ENCODE results near the gene CDC42. TPM values are rescaled to one million over a fixed set of nuclear protein-coding genes. Genes with fewer than 3 reads are reported as not detected.

The CDC42 gene
- total RNA-seq, 1 experiment from 2014 or later: 245 TPM

GRCh38 chr1:22129501-22130117 is 77.1 kb downstream of the CDC42 start:
- Histone ChIP-seq H3K4me1 (ENCODE audit: insufficient read depth, low read length) (peaks cover 20% of the 10 kb centered on the region), H3K4me3 (ENCODE audit: low read length) (no peak overlapping the region), H3F3A (ENCODE audit: low read length, unreplicated experiment) (no peaks in the 10 kb centered on the region), H3K79me2 (ENCODE audit: low read length) (no peaks in the 10 kb centered on the region), H3K9me2 (replicated peaks; ENCODE audit: low read length) (no peaks in the 10 kb centered on the region), H3K36me3 (ENCODE audit: low read depth, low read length) (no peaks in the 10 kb centered on the region), H3K9ac (ENCODE audit: low read length) (no peak overlapping the region), H4K20me1 (ENCODE audit: low read length) (no peaks in the 10 kb centered on the region), H3K9me3 (ENCODE audit: low read length) (no peaks in the 10 kb centered on the region), H2AFZ (ENCODE audit: low read length) (no peak overlapping the region), H3K27me3 (ENCODE audit: low read length) (no peaks in the 10 kb centered on the region), H3K4me2 (ENCODE audit: low read length) (no peak overlapping the region), H3K27ac (ENCODE audit: low read length) (no peak overlapping the region)
- intact Hi-C loops (cut with micrococcal nuclease): no loop called here
- POLR2A ChIA-PET (ENCODE audit: unreplicated experiment): no interaction called here
- no peak for TF ChIP-seq EZH2phosphoT487 (IDR thresholded peaks at IDR 0.05; ENCODE audit: borderline replicate concordance, low read length)
- no peak for TF ChIP-seq EZH2 (IDR thresholded peaks at IDR 0.05; ENCODE audit: low read length, unreplicated experiment)
- TF ChIP-seq CTCF (conservative IDR thresholded peaks at IDR 0.05; ENCODE audit: low read depth, low read length): no peak
- ATAC-seq: no peak
- DNase-seq: no peak
- CTCF ChIA-PET: no interaction called here
- BruUV-seq (replicated peaks): no TSS peak

- DNase-seq (no peak), ATAC-seq (no peak)
- H3K79me2 ChIP-seq (ENCODE audit: low read length): no peaks in the 10 kb centered on the region
- no peak overlapping the region for H3K27ac ChIP-seq (ENCODE audit: low read length)
- no peaks in the 10 kb centered on the region for H3K27me3 ChIP-seq (ENCODE audit: low read length)
- TF ChIP-seq EZH2phosphoT487 (IDR thresholded peaks at IDR 0.05; ENCODE audit: borderline replicate concordance, low read length) (no peak), CTCF (conservative IDR thresholded peaks at IDR 0.05; ENCODE audit: low read depth, low read length) (no peak), EZH2 (IDR thresholded peaks at IDR 0.05; ENCODE audit: low read length, unreplicated experiment) (no peak)
- no peaks in the 10 kb centered on the region for H4K20me1 ChIP-seq (ENCODE audit: low read length)
- no peaks in the 10 kb centered on the region for H3K36me3 ChIP-seq (ENCODE audit: low read depth, low read length)
- peaks cover 20% of the 10 kb centered on the region for H3K4me1 ChIP-seq (ENCODE audit: insufficient read depth, low read length)
- H2AFZ ChIP-seq (ENCODE audit: low read length): no peak overlapping the region
- CTCF ChIA-PET: interaction anchor here (0.6 kb wide), 1 partner anchor 156 kb away, joined by 3 read pairs; no protein-coding TSS in a partner anchor
- intact Hi-C loops (cut with micrococcal nuclease): no loop called here
- POLR2A ChIA-PET (ENCODE audit: unreplicated experiment): no interaction called here
- H3K9me2 ChIP-seq (replicated peaks; ENCODE audit: low read length): no peaks in the 10 kb centered on the region
- no peak overlapping the region for H3K9ac ChIP-seq (ENCODE audit: low read length)
- no TSS peak for BruUV-seq (replicated peaks)
- H3K4me3 ChIP-seq (ENCODE audit: low read length): no peak overlapping the region
- no peaks in the 10 kb centered on the region for H3K9me3 ChIP-seq (ENCODE audit: low read length)
- H3K4me2 ChIP-seq (ENCODE audit: low read length): no peak overlapping the region
- no peaks in the 10 kb centered on the region for H3F3A ChIP-seq (ENCODE audit: low read length, unreplicated experiment)
These were observed 78.6 kb downstream of the CDC42 start for GRCh38 chr1:22131062-22131461.

- Histone ChIP-seq H3F3A (ENCODE audit: low read length, unreplicated experiment) (no peaks in the 10 kb centered on the region), H3K4me3 (ENCODE audit: low read length) (no peak overlapping the region), H3K79me2 (ENCODE audit: low read length) (no peaks in the 10 kb centered on the region), H3K9me2 (replicated peaks; ENCODE audit: low read length) (no peaks in the 10 kb centered on the region), H4K20me1 (ENCODE audit: low read length) (no peaks in the 10 kb centered on the region), H2AFZ (ENCODE audit: low read length) (no peak overlapping the region), H3K27ac (ENCODE audit: low read length) (no peak overlapping the region), H3K4me1 (ENCODE audit: insufficient read depth, low read length) (peaks cover 20% of the 10 kb centered on the region), H3K4me2 (ENCODE audit: low read length) (peak overlapping the region; percentile 43), H3K36me3 (ENCODE audit: low read depth, low read length) (no peaks in the 10 kb centered on the region), H3K27me3 (ENCODE audit: low read length) (no peaks in the 10 kb centered on the region), H3K9ac (ENCODE audit: low read length) (no peak overlapping the region), H3K9me3 (ENCODE audit: low read length) (no peaks in the 10 kb centered on the region)
- BruUV-seq (replicated peaks): no TSS peak
- TF ChIP-seq EZH2 (IDR thresholded peaks at IDR 0.05; ENCODE audit: low read length, unreplicated experiment) (no peak), CTCF (conservative IDR thresholded peaks at IDR 0.05; ENCODE audit: low read depth, low read length) (peak; percentile 93), EZH2phosphoT487 (IDR thresholded peaks at IDR 0.05; ENCODE audit: borderline replicate concordance, low read length) (no peak)
- ChIA-PET CTCF (interaction anchor here (0.7 to 1.0 kb wide), 2 partner anchors 40 to 284 kb away, joined by 3 to 8 read pairs; no protein-coding TSS in a partner anchor), POLR2A (ENCODE audit: unreplicated experiment) (no interaction called here)
- intact Hi-C loops (cut with micrococcal nuclease): loop anchor here (1.0 kb wide), 3 partner anchors 144 to 284 kb away; no protein-coding TSS in a partner anchor
- ATAC-seq (peak; percentile 68), DNase-seq (peak; percentile 63)
These were observed 79.5 kb downstream of the CDC42 start for GRCh38 chr1:22131875-22132486.
